Colon (tissue), 2 donors: ENCODE measurements around the gene GJD4.

Experiments
- FAIRE-seq: peaks from 2 replicates; lab custom pipeline; 2012; peaks lifted over from hg19 to GRCh38; lab: Jason Lieb, UNC
- donor health status: control.
- donor health status: control.

Gene GJD4

GRCh38 chr10:35657621-35658020 is 52.5 kb downstream of the GJD4 start:
- no peak for FAIRE-seq
